Liver (tissue), 3 donors: ENCODE measurements around the gene SRSF3.

Experiments used
- EGR1 ChIP-seq, 2 donors: IDR thresholded peaks; 2 replicates each; pipeline ENCODE4 v1.6.1; 2016 to 2018; ENCODE audit warnings: antibody characterized with exemption in 2 of 2, low read depth in 2 of 2
- MAX ChIP-seq: IDR thresholded peaks from 2 replicates; pipeline ENCODE4 v1.6.1; 2016; ENCODE audit warnings: antibody characterized with exemption
- RAD21 ChIP-seq, 2 donors: IDR thresholded peaks; 2 replicates each; pipeline ENCODE4 v1.6.1; 2016; ENCODE audit warnings: antibody characterized with exemption in 2 of 2, mild to moderate bottlenecking in 2 of 2
- TF ChIP-seq, protein P1 (sequence below): fragments of 150-350 bp; IDR thresholded peaks from 2 replicates; pipeline ENCODE4 v1.5.1; 2017; ENCODE audit warnings: improper control_type of control experiment, low read depth, low read length; ENCODE audit not compliant: missing input control
- donor health status: healthy.
- donor health status: healthy.

DNA sequence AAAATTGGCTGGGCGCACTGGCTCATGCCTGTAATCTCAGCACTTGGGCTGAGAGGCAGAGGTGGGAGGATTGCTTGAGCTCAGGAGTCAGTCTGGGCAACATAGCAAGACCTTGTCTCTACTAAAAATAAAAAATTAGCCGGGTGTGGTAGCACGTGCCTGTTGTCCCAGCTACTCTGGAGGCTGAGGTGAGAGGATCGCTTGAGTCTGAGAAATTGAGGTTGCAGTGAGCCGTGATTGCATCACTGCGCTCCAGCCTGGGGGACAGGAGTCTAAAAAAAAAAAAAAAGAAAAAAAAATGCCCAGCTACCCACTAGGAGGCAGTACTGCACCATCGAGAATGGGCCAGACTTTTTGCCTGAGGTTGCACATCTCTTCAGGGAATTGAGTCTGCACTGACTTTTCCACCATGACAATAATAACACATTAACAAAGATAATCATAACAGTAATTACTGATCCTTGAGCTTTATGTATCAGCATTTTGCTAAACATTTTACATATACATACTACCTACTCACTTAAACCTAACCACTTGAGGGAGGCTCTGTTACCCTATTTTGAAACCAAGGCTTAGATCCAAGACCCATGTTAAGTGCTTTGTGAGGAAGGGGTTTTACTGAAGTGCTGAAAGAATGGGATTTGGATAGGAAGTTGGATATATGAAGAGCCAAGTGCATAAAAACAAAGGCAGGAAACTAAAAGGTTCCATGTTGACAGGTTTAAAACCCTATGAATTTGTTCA, 21.0 kb downstream of the SRSF3 start:
- TF ChIP-seq, protein P1, sequence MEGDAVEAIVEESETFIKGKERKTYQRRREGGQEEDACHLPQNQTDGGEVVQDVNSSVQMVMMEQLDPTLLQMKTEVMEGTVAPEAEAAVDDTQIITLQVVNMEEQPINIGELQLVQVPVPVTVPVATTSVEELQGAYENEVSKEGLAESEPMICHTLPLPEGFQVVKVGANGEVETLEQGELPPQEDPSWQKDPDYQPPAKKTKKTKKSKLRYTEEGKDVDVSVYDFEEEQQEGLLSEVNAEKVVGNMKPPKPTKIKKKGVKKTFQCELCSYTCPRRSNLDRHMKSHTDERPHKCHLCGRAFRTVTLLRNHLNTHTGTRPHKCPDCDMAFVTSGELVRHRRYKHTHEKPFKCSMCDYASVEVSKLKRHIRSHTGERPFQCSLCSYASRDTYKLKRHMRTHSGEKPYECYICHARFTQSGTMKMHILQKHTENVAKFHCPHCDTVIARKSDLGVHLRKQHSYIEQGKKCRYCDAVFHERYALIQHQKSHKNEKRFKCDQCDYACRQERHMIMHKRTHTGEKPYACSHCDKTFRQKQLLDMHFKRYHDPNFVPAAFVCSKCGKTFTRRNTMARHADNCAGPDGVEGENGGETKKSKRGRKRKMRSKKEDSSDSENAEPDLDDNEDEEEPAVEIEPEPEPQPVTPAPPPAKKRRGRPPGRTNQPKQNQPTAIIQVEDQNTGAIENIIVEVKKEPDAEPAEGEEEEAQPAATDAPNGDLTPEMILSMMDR: peak; percentile 49
- TF ChIP-seq RAD21 (IDR thresholded peaks at IDR 0.05) (peak; percentile 88 to 92), MAX (no peak), EGR1 (IDR thresholded peaks at IDR 0.05; ENCODE audit: low read depth in 2 of 2) (no peak)
